ENCODE data around the gene IGSF3. TPM values are rescaled to one million over a fixed set of nuclear protein-coding genes. Genes with fewer than 3 reads are reported as not detected.

The IGSF3 gene
- total and polyA plus RNA-seq, 2 experiments from 2014 or later, result 7.3 to 37.8 TPM

GRCh38 chr1:116581323-116581885, 86.1 kb downstream of the IGSF3 start:
- no peak overlapping the region for H3K27ac Mint-ChIP-seq

GRCh38 chr1:116580446-116581322, 86.8 kb downstream of the IGSF3 start:
- Histone ChIP-seq H3K27ac (ENCODE audit: low read depth) (no peak overlapping the region), H3K4me1 (ENCODE audit: insufficient read depth) (no peaks in the 10 kb centered on the region), H3K9me2 (ENCODE audit: insufficient read depth) (no peaks in the 10 kb centered on the region), H3K79me2 (replicated peaks; ENCODE audit: insufficient read depth) (no peaks in the 10 kb centered on the region), H2AFZ (no peak overlapping the region), H3F3A (replicated peaks; ENCODE audit: low read depth) (no peaks in the 10 kb centered on the region), H3K27me3 (ENCODE audit: insufficient read depth) (no peaks in the 10 kb centered on the region), H4K20me1 (replicated peaks; ENCODE audit: insufficient read depth) (no peaks in the 10 kb centered on the region; the same call in 1 of the 2 replicates), H3K36me3 (ENCODE audit: insufficient read depth) (0 out of 2 replicates have a peak, but pooled peaks cover 6% of the 10 kb centered on the region), H3K4me2 (no peak overlapping the region), H3K4me3 (no peak overlapping the region)
- Mint-ChIP-seq H3K4me3 (no peak overlapping the region), H3K9me3 (no peaks in the 10 kb centered on the region), H3K27ac (no peak overlapping the region), H3K27me3 (ENCODE audit: insufficient read depth, low read depth, poor library complexity) (peaks cover 2% of the 10 kb centered on the region), H3K36me3 (ENCODE audit: low read depth) (peaks cover 3% of the 10 kb centered on the region), H3K4me1 (no peaks in the 10 kb centered on the region)
- TF ChIP-seq JUNB (IDR thresholded peaks at IDR 0.05; ENCODE audit: unreplicated experiment) (no peak), ZNF462 (CRISPR knock-in tag; IDR thresholded peaks at IDR 0.05) (no peak)
- DNase-seq (ENCODE audit: low spot score) (no peak), ATAC-seq (no peak)

More at GRCh38 chr1:116581323-116581885, 86.1 kb downstream of the IGSF3 start:
- Mint-ChIP-seq H3K9me3 (no peaks in the 10 kb centered on the region), H3K4me1 (peaks cover 4% of the 10 kb centered on the region), H3K4me3 (no peak overlapping the region), H3K27me3 (ENCODE audit: insufficient read depth, low read depth, poor library complexity) (peaks cover 2% of the 10 kb centered on the region), H3K36me3 (ENCODE audit: low read depth) (peaks cover 3% of the 10 kb centered on the region)
- Histone ChIP-seq H3K79me2 (replicated peaks; ENCODE audit: insufficient read depth) (no peaks in the 10 kb centered on the region), H3K27me3 (ENCODE audit: insufficient read depth) (no peaks in the 10 kb centered on the region), H3F3A (replicated peaks; ENCODE audit: low read depth) (no peaks in the 10 kb centered on the region), H2AFZ (no peak overlapping the region), H4K20me1 (replicated peaks; ENCODE audit: insufficient read depth) (no peaks in the 10 kb centered on the region; the same call in 1 of the 2 replicates), H3K4me3 (no peak overlapping the region), H3K27ac (ENCODE audit: low read depth) (no peak overlapping the region), H3K36me3 (ENCODE audit: insufficient read depth) (0 out of 2 replicates have a peak, but pooled peaks cover 2% of the 10 kb centered on the region), H3K9me2 (ENCODE audit: insufficient read depth) (no peaks in the 10 kb centered on the region), H3K4me2 (no peak overlapping the region), H3K4me1 (ENCODE audit: insufficient read depth) (no peaks in the 10 kb centered on the region)
- no peak for TF ChIP-seq NANOG (IDR thresholded peaks at IDR 0.05; ENCODE audit: borderline replicate concordance)
- no peak for TF ChIP-seq STAT1 (IDR thresholded peaks at IDR 0.05; ENCODE audit: unreplicated experiment)
- no peak for TF ChIP-seq ZNF114 (CRISPR knock-in tag; IDR thresholded peaks at IDR 0.05)
- no peak for TF ChIP-seq CTCF (conservative IDR thresholded peaks at IDR 0.05; ENCODE audit: low read depth in 2 of 2)
- ATAC-seq (no peak), DNase-seq (ENCODE audit: low spot score) (no peak)
